Transverse colon (tissue), 4 donors: Measurements from ENCODE around the gene CMTM1.

Source experiments
- EP300 ChIP-seq: sonication (generic); formaldehyde crosslinking; IDR thresholded peaks from one replicate; pipeline ENCODE4 v1.6.1; 2017; ENCODE audit warnings: antibody characterized with exemption, low read depth
- POLR2A ChIP-seq: fragments of 450-650 bp; IDR thresholded peaks from one replicate; pipeline ENCODE4 v1.6.1; 2016; ENCODE audit warnings: antibody characterized with exemption, mild to moderate bottlenecking, moderate library complexity
- POLR2AphosphoS5 ChIP-seq, 3 donors: sonication (generic); formaldehyde crosslinking; IDR thresholded peaks; one replicate each; pipeline ENCODE4 v1.6.1; 2016; ENCODE audit warnings: antibody characterized with exemption in 3 of 3
- TF ChIP-seq, protein P1 (sequence below), 5 experiments: fragments of 200-600 bp in 3 of 5; fragments of 450-650 bp in 2 of 5; sonication (generic) in 3 of 5; IDR thresholded peaks; 1 replicate in 2 of 5; 2 replicates in 3 of 5; pipeline ENCODE4 v1.5.1; 2016 to 2017; ENCODE audit warnings: antibody characterized with exemption in 5 of 5, inconsistent platforms in 3 of 5, mild to moderate bottlenecking in 2 of 5, moderate library complexity in 1 of 5

DNA sequence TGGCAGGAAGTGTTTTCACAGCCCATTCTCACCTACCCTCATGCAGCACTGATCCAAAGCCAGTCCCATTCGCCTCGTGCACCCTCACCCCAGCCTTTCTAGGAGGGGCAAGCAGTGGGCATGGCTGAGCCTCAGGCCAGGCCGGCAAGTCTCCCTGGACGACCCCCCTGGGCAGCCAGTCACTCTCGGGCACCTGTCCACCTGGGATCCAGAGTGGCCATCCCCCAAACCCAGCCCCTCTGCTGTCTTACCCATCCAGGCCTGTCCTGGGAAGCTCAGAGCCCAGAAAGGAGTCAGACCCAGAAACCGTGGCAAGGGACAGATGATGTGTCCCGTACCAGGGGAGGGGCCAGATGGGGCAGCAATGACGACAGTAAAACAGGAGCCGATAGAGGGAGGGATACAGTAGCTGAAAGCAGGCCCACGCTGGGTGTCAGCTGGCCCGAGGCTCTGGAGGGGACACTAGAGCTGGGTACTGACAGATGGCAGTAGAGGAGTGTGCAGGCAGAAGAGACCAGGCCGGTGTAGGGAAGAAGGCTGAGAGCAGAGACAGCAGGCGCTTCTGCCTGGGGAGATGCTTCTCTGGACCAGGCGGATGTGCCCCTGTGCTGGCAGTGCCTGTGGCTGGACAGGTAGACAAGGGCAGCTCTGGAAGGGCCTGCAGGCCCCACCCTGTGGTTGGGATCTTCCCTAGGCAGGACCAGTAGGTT, 44.0 kb downstream of the CMTM1 start:
- TF ChIP-seq, protein P1, sequence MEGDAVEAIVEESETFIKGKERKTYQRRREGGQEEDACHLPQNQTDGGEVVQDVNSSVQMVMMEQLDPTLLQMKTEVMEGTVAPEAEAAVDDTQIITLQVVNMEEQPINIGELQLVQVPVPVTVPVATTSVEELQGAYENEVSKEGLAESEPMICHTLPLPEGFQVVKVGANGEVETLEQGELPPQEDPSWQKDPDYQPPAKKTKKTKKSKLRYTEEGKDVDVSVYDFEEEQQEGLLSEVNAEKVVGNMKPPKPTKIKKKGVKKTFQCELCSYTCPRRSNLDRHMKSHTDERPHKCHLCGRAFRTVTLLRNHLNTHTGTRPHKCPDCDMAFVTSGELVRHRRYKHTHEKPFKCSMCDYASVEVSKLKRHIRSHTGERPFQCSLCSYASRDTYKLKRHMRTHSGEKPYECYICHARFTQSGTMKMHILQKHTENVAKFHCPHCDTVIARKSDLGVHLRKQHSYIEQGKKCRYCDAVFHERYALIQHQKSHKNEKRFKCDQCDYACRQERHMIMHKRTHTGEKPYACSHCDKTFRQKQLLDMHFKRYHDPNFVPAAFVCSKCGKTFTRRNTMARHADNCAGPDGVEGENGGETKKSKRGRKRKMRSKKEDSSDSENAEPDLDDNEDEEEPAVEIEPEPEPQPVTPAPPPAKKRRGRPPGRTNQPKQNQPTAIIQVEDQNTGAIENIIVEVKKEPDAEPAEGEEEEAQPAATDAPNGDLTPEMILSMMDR (IDR thresholded peaks at IDR 0.05): no peak
- TF ChIP-seq POLR2A: no peak
- TF ChIP-seq POLR2AphosphoS5 (IDR thresholded peaks at IDR 0.05): no peak
- TF ChIP-seq EP300: no peak
